K562 (cell line): ENCODE measurements around the gene CISD3. TPM values are rescaled to one million over a fixed set of nuclear protein-coding genes. Genes with fewer than 3 reads are reported as not detected.

ENCODE experiments used
- ARID1B ChIP-seq: fragments of 450-650 bp; IDR thresholded peaks from 2 replicates; pipeline ENCODE4 v1.6.1; 2016; ENCODE audit warnings: antibody characterized with exemption, mild to moderate bottlenecking, inconsistent platforms
- BACH1 ChIP-seq: fragments of 200-800 bp; sonication (Bioruptor generic); IDR thresholded peaks from 2 replicates; pipeline ENCODE4 v1.6.1; 2016; ENCODE audit warnings: missing genetic modification characterization, missing compliant biosample characterization
- BRF1 ChIP-seq: IDR thresholded peaks from 3 replicates; pipeline ENCODE4 v1.6.1; 2011; ENCODE audit warnings: borderline replicate concordance, mild to moderate bottlenecking; ENCODE audit not compliant: insufficient read length; ENCODE audit errors: extremely low read depth
- CEBPG ChIP-seq, 3 experiments: fragments of 200-800 bp in 1 of 3; sonication (Bioruptor generic) in 1 of 3; sonication (generic) in 1 of 3; formaldehyde crosslinking in 1 of 3; IDR thresholded peaks in 2 of 3; conservative IDR thresholded peaks in 1 of 3; 2 replicates each; pipeline versions ENCODE4 v1.6.1 to v1.8.0; 2016 to 2022; ENCODE audit warnings: missing compliant biosample characterization in 2 of 3, missing genetic modification characterization in 2 of 3, mild to moderate bottlenecking in 1 of 3, missing genetic modification reagents in 1 of 3
- E2F4 ChIP-seq: sonication (generic); formaldehyde crosslinking; IDR thresholded peaks from 2 replicates; pipeline ENCODE4 v1.8.0; 2022; ENCODE audit warnings: mild to moderate bottlenecking, low read depth, missing genetic modification reagents
- HOXB6 ChIP-seq: fragments of 250-450 bp; sonication (Bioruptor Pico); IDR thresholded peaks from 2 replicates; pipeline ENCODE4 v1.5.1; 2022; ENCODE audit warnings: mild to moderate bottlenecking, borderline replicate concordance
- JUN ChIP-seq, 2 experiments: sonication (generic) in 1 of 2; formaldehyde crosslinking in 1 of 2; IDR thresholded peaks; 2 replicates each; pipeline versions ENCODE4 v1.6.1 to v1.8.0; 2012 to 2022; ENCODE audit warnings: borderline replicate concordance in 2 of 2, mild to moderate bottlenecking in 2 of 2, improper control_type of control experiment in 1 of 2, low read depth in 1 of 2, low read length in 1 of 2, missing genetic modification reagents in 1 of 2
- MTA3 ChIP-seq: fragments of 450-650 bp; formaldehyde crosslinking; IDR thresholded peaks from 2 replicates; pipeline ENCODE4 v1.6.1; 2017; ENCODE audit warnings: mild to moderate bottlenecking, borderline replicate concordance
- POLR2AphosphoS5 ChIP-seq: IDR thresholded peaks from 2 replicates; pipeline ENCODE4 v1.6.1; 2011; ENCODE audit warnings: mild to moderate bottlenecking, low read depth, low read length, moderate library complexity; ENCODE audit not compliant: control insufficient read depth, insufficient read depth
- RBM14 ChIP-seq: fragments of 200-400 bp; formaldehyde crosslinking; IDR thresholded peaks from 2 replicates; pipeline ENCODE4 v1.6.1; 2018; ENCODE audit warnings: low read depth, mild to moderate bottlenecking, low read length, moderate library complexity, borderline replicate concordance; ENCODE audit not compliant: insufficient read depth
- RBM22 ChIP-seq: fragments of 200-400 bp; formaldehyde crosslinking; IDR thresholded peaks from 2 replicates; pipeline ENCODE4 v1.6.1; 2018; ENCODE audit warnings: low read length, low read depth; ENCODE audit not compliant: poor library complexity, severe bottlenecking
- THAP7 ChIP-seq: fragments of 250-450 bp; sonication (Bioruptor Pico); IDR thresholded peaks from 2 replicates; pipeline ENCODE4 v1.5.0; 2021
- U2AF1 ChIP-seq: fragments of 200-400 bp; formaldehyde crosslinking; optimal IDR thresholded peaks from 2 replicates; pipeline ENCODE3; 2017; ENCODE audit warnings: mild to moderate bottlenecking, low read depth, low read length, moderate library complexity
- ZBTB43 ChIP-seq: sonication (generic); formaldehyde crosslinking; IDR thresholded peaks from 2 replicates; pipeline ENCODE4 v1.8.0; 2023; ENCODE audit warnings: mild to moderate bottlenecking, missing genetic modification reagents
- ZNF3 ChIP-seq: fragments of 250-450 bp; sonication (Bioruptor Pico); IDR thresholded peaks from 2 replicates; pipeline ENCODE4 v1.5.0; 2021; ENCODE audit warnings: mild to moderate bottlenecking, moderate library complexity
- ZNF583 ChIP-seq: fragments of 250-450 bp; sonication (Bioruptor Pico); IDR thresholded peaks from 2 replicates; pipeline ENCODE4 v1.4.0; 2020
- polyA plus RNA-seq, 8 experiments: library from polyadenylated mRNA; depleted of rRNA in 4 of 8; stranded (reverse) in 5 of 8; unstranded in 3 of 8; fragments of >200 nt; fragmentation: Nextera tagmentation in 2 of 8; fragmentation: Illumina TruSeq in 1 of 8; extraction: Ambion mirVana in 2 of 8; extraction: Trizol in 1 of 8; gene quantifications; 2 replicates each; pipeline versions ENCODE4 v1.2.1 to v1.2.3, GENCODE V29; 2011 to 2014; ENCODE audit warnings: inconsistent platforms in 1 of 8, missing spikeins in 1 of 8
- total RNA-seq, 7 experiments: library from RNA; depleted of rRNA in 6 of 7; stranded (reverse); fragments of >200 nt in 6 of 7; fragmentation: Illumina TruSeq in 2 of 7; extraction: Trizol in 2 of 7; gene quantifications; 2 replicates each; pipeline versions ENCODE4 v1.2.1 to v1.2.3, GENCODE V29; 2011 to 2021; ENCODE audit warnings: low replicate concordance in 1 of 7
- TF ChIP-seq, protein P1 (sequence below): fragments of 250-450 bp; sonication (Bioruptor Pico); IDR thresholded peaks from 2 replicates; pipeline ENCODE4 v1.4.0; 2020; ENCODE audit warnings: mild to moderate bottlenecking, moderate library complexity, borderline replicate concordance

Gene CISD3
- total and polyA plus RNA-seq, 9 of the 15 experiments (the other 6 are each of a cell fraction or from before 2014, with no cell fraction given), result 5.0 to 60.7 (median 15.7) TPM

GRCh38 chr17:38749223-38750043, 19.3 kb downstream of the CISD3 start (continued):
- no peak for TF ChIP-seq HOXB6 (CRISPR knock-in tag)
- TF ChIP-seq POLR2AphosphoS5, result peak; percentile 84; the same call in 1 of the 2 replicates
- TF ChIP-seq RBM22, result no peak
- no peak for TF ChIP-seq ZNF3 (CRISPR knock-in tag)
- TF ChIP-seq JUN (IDR thresholded peaks at IDR 0.05; ENCODE audit: borderline replicate concordance, low read depth, low read length), result peak; percentile 9; the same call in 1 of the 2 replicates
- TF ChIP-seq JUN (CRISPR knock-in tag; IDR thresholded peaks at IDR 0.05; ENCODE audit: borderline replicate concordance), result no peak
- TF ChIP-seq MTA3, result peak; percentile 41; the same call in 1 of the 2 replicates
- TF ChIP-seq U2AF1, result no peak
- no peak for TF ChIP-seq ZNF583 (CRISPR knock-in tag)
- TF ChIP-seq BACH1 (tag), result no peak
- no peak for TF ChIP-seq BRF1
- TF ChIP-seq, protein P1, sequence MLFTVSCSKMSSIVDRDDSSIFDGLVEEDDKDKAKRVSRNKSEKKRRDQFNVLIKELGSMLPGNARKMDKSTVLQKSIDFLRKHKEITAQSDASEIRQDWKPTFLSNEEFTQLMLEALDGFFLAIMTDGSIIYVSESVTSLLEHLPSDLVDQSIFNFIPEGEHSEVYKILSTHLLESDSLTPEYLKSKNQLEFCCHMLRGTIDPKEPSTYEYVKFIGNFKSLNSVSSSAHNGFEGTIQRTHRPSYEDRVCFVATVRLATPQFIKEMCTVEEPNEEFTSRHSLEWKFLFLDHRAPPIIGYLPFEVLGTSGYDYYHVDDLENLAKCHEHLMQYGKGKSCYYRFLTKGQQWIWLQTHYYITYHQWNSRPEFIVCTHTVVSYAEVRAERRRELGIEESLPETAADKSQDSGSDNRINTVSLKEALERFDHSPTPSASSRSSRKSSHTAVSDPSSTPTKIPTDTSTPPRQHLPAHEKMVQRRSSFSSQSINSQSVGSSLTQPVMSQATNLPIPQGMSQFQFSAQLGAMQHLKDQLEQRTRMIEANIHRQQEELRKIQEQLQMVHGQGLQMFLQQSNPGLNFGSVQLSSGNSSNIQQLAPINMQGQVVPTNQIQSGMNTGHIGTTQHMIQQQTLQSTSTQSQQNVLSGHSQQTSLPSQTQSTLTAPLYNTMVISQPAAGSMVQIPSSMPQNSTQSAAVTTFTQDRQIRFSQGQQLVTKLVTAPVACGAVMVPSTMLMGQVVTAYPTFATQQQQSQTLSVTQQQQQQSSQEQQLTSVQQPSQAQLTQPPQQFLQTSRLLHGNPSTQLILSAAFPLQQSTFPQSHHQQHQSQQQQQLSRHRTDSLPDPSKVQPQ (CRISPR knock-in tag), result no peak
- no peak for TF ChIP-seq E2F4
- 0 out of 2 replicates have a peak, but pooled peaks have one; percentile 13 for TF ChIP-seq RBM14
- peak; percentile 39; the same call in 1 of the 2 replicates for TF ChIP-seq ARID1B
- TF ChIP-seq THAP7 (CRISPR knock-in tag), result no peak
- no peak for TF ChIP-seq CEBPG (CRISPR knock-in tag; IDR thresholded peaks at IDR 0.05)
- TF ChIP-seq CEBPG (tag; conservative IDR thresholded peaks at IDR 0.05 in 1 of 2, IDR thresholded peaks at IDR 0.05 in 1 of 2), result no peak
- no peak for TF ChIP-seq ZBTB43 (CRISPR knock-in tag)
